HG02588 (cell line): Measurements from ENCODE around the gene RECK.
A peak's percentile ranks its signal among the peaks of the same experiment; 100 is the strongest.
"Not testable (repeated sequence)": the region's sequence is repeated elsewhere in the genome, so short reads cannot be mapped to it uniquely, and the experiment has no call there.

Experiments used
- ATAC-seq: cut with Tn5 transposase; IDR thresholded peaks from one replicate; pipeline ENCODE4 v1.9.1; 2021; ENCODE audit warnings: mild to moderate bottlenecking, moderate library complexity; ENCODE audit not compliant: unreplicated experiment

RECK gene

GRCh38 chr9:36036780-36037548 lies at the start of gene RECK:
RECK (plus strand) TSS chr9:36036913; CDS start chr9:36036999, 86 bp downstream.
- ATAC-seq: peak; percentile 89

GRCh38 chr9:35990155-35990554 lies 46.6 kb upstream of the RECK start:
- no peak for ATAC-seq

GRCh38 chr9:35993136-35993535 lies 43.6 kb upstream of the RECK start:
- ATAC-seq: not testable (repeated sequence)

GRCh38 chr9:35993976-35994720 lies 42.6 kb upstream of the RECK start:
- no peak for ATAC-seq

- no peak for ATAC-seq
Observed at GRCh38 chr9:35994959-35995358, 41.8 kb upstream of the RECK start.

GRCh38 chr9:35996358-35996970 lies 40.2 kb upstream of the RECK start:
- no peak for ATAC-seq

GRCh38 chr9:35997016-35997415 lies 39.7 kb upstream of the RECK start:
- not testable (repeated sequence) for ATAC-seq

- ATAC-seq: no peak
Observed at GRCh38 chr9:35998333-35998732, 38.4 kb upstream of the RECK start.

GRCh38 chr9:36005891-36006290 lies 30.8 kb upstream of the RECK start:
- no peak for ATAC-seq

- ATAC-seq: no peak
Observed at GRCh38 chr9:36006549-36007315, 30.0 kb upstream of the RECK start.

- ATAC-seq: no peak
Observed at GRCh38 chr9:36007316-36007708, 29.4 kb upstream of the RECK start.

GRCh38 chr9:36007852-36008251 lies 28.9 kb upstream of the RECK start:
- no peak for ATAC-seq

GRCh38 chr9:36008774-36009300 lies 27.9 kb upstream of the RECK start:
- ATAC-seq: no peak

- no peak for ATAC-seq
Observed at GRCh38 chr9:36011379-36011778, 25.3 kb upstream of the RECK start.

GRCh38 chr9:36017278-36017677 lies 19.4 kb upstream of the RECK start:
- no peak for ATAC-seq

- no peak for ATAC-seq
Observed at GRCh38 chr9:36018129-36018528, 18.6 kb upstream of the RECK start.

- ATAC-seq: no peak
Observed at GRCh38 chr9:36018891-36019720, 17.6 kb upstream of the RECK start.

GRCh38 chr9:36021968-36022367 lies 14.7 kb upstream of the RECK start:
- no peak for ATAC-seq

GRCh38 chr9:36023260-36024048 lies 13.3 kb upstream of the RECK start:
- ATAC-seq: no peak
